Activated T-cell treated with anti-CD3 and anti-CD28 coated beads, Interleukin-2, amount 50 U/mL, for 72 hours (primary cell): ENCODE results near the gene NDUFB2. TPM values are rescaled to one million over a fixed set of nuclear protein-coding genes. Genes with fewer than 3 reads are reported as not detected.
"Not testable (repeated sequence)": the region's sequence is repeated elsewhere in the genome, so short reads cannot be mapped to it uniquely, and the experiment has no call there.

Experiments
- ATAC-seq, 2 donors: fragments of 150-1000 bp; cut with Tn5 transposase; replicated peaks in 1 of 2; 2 replicates each; pipeline ENCODE4 v1.10.0; 2021; ENCODE audit warnings: moderate library complexity in 2 of 2, mild to moderate bottlenecking in 1 of 2
- DNase-seq, 2 donors: peaks; one replicate each; pipeline ENCODE4 v3.0.0; 2021 to 2022; ENCODE audit warnings: mixed read lengths in 1 of 2
- H3K27ac Mint-ChIP-seq: one replicate; pipeline ENCODE4 v1.8.0; 2022; ENCODE audit warnings: mild to moderate bottlenecking, moderate library complexity, mixed read lengths
- H3K27me3 Mint-ChIP-seq: one replicate; pipeline ENCODE4 v1.8.0; 2022; ENCODE audit warnings: low read depth, mixed read lengths
- H3K36me3 Mint-ChIP-seq, 2 donors: one replicate each; pipeline ENCODE4 v1.8.0; 2022; ENCODE audit warnings: mixed read lengths in 2 of 2, mild to moderate bottlenecking in 1 of 2; ENCODE audit not compliant: insufficient read depth in 2 of 2
- H3K4me1 Mint-ChIP-seq: one replicate; pipeline ENCODE4 v1.8.0; 2022; ENCODE audit warnings: low read depth, mixed read lengths
- H3K4me3 Mint-ChIP-seq, 2 donors: one replicate each; pipeline ENCODE4 v1.8.0; 2022; ENCODE audit warnings: mild to moderate bottlenecking in 2 of 2, mixed read lengths in 2 of 2, moderate library complexity in 2 of 2
- H3K9me3 Mint-ChIP-seq, 2 donors: one replicate each; pipeline ENCODE4 v1.8.0; 2022; ENCODE audit warnings: mixed read lengths in 2 of 2
- total RNA-seq, 2 donors: library from RNA; stranded (reverse); gene quantifications; one replicate each; pipeline ENCODE4 v1.2.3, GENCODE V29; 2022

Gene NDUFB2
- total RNA-seq, 2 donors from 2014 or later: 78.0 to 94.1 TPM

- Mint-ChIP-seq H3K9me3 (no peaks in the 10 kb centered on the region), H3K27ac (no peak overlapping the region), H3K4me1 (no peaks in the 10 kb centered on the region), H3K4me3 (no peak overlapping the region), H3K27me3 (no peaks in the 10 kb centered on the region), H3K36me3 (peaks cover 0 to 10% of the 10 kb centered on the region in 2 donors)
- no peak for ATAC-seq
- no peak for DNase-seq
These were observed 41.8 kb downstream of the NDUFB2 start for GRCh38 chr7:140738280-140738679.

GRCh38 chr7:140743255-140743654 is 46.7 kb downstream of the NDUFB2 start:
- ATAC-seq, H3K36me3 Mint-ChIP-seq, H3K4me3 Mint-ChIP-seq, H3K27me3 Mint-ChIP-seq, H3K9me3 Mint-ChIP-seq, DNase-seq, H3K27ac Mint-ChIP-seq, H3K4me1 Mint-ChIP-seq: not testable (repeated sequence)

- Mint-ChIP-seq H3K36me3 (peaks cover 3 to 6% of the 10 kb centered on the region in 2 donors), H3K4me1 (no peaks in the 10 kb centered on the region), H3K27me3 (no peaks in the 10 kb centered on the region), H3K27ac (no peak overlapping the region), H3K9me3 (no peaks in the 10 kb centered on the region), H3K4me3 (no peak overlapping the region)
- DNase-seq (no peak), ATAC-seq (no peak)
These were observed 47.5 kb downstream of the NDUFB2 start for GRCh38 chr7:140744005-140744404.

- Mint-ChIP-seq H3K9me3 (no peaks in the 10 kb centered on the region), H3K4me1 (no peaks in the 10 kb centered on the region), H3K4me3 (no peak overlapping the region), H3K36me3 (peaks cover 2 to 3% of the 10 kb centered on the region in 2 donors), H3K27ac (no peak overlapping the region), H3K27me3 (no peaks in the 10 kb centered on the region)
- DNase-seq (no peak), ATAC-seq (no peak)
These were observed 49.0 kb downstream of the NDUFB2 start for GRCh38 chr7:140745266-140746058.

GRCh38 chr7:140746751-140747150 is 50.2 kb downstream of the NDUFB2 start:
- no peak overlapping the region for H3K27ac Mint-ChIP-seq
- H3K36me3 Mint-ChIP-seq: peaks cover 2 to 3% of the 10 kb centered on the region in 2 donors
- DNase-seq (no peak), ATAC-seq (no peak)
- H3K4me3 Mint-ChIP-seq: no peak overlapping the region
- no peaks in the 10 kb centered on the region for H3K4me1 Mint-ChIP-seq
- no peaks in the 10 kb centered on the region for H3K9me3 Mint-ChIP-seq
- no peaks in the 10 kb centered on the region for H3K27me3 Mint-ChIP-seq

GRCh38 chr7:140752533-140752932 is 56.0 kb downstream of the NDUFB2 start:
- Mint-ChIP-seq H3K4me3 (no peak overlapping the region), H3K9me3 (no peaks in the 10 kb centered on the region), H3K27me3 (no peaks in the 10 kb centered on the region), H3K4me1 (no peaks in the 10 kb centered on the region), H3K27ac (no peak overlapping the region), H3K36me3 (peaks cover 0 to 4% of the 10 kb centered on the region in 2 donors)
- ATAC-seq (no peak), DNase-seq (no peak)

GRCh38 chr7:140754506-140754905 is 58.0 kb downstream of the NDUFB2 start:
- ATAC-seq (no peak), DNase-seq (no peak)
- Mint-ChIP-seq H3K27ac (no peak overlapping the region), H3K4me1 (no peaks in the 10 kb centered on the region), H3K9me3 (no peaks in the 10 kb centered on the region), H3K36me3 (peaks cover under 1 to 5% of the 10 kb centered on the region in 2 donors), H3K4me3 (no peak overlapping the region), H3K27me3 (no peaks in the 10 kb centered on the region)

Other genes starting within 250 kb of the NDUFB2 start
- gene MKRN1, start 217.2 kb upstream of the NDUFB2 start, total RNA-seq: 100 to 1,000 TPM in 1 of 2 donors, 10 to 100 TPM in 1; 91.3 to 132 TPM
- not detected for gene DENND2A, start 55.9 kb upstream of the NDUFB2 start, total RNA-seq
- 10 to 100 TPM; 30.3 to 38.9 TPM for gene ADCK2, start 23.8 kb upstream of the NDUFB2 start, total RNA-seq
- gene BRAF, start 228.2 kb downstream of the NDUFB2 start, total RNA-seq: 10 to 100 TPM; 51.7 to 56.2 TPM